ENCODE data around the gene KRTAP4-9.
"Not testable (repeated sequence)": the region's sequence is repeated elsewhere in the genome, so short reads cannot be mapped to it uniquely, and the experiment has no call there.

- TF ChIP-seq CTCF (IDR thresholded peaks at IDR 0.05; ENCODE audit: insufficient read depth, low read length); REST (IDR thresholded peaks at IDR 0.05; ENCODE audit: insufficient replicate concordance, low read depth): not testable (repeated sequence)
- TF ChIP-seq POLR2AphosphoS5 (IDR thresholded peaks at IDR 0.05; ENCODE audit: low read depth), result peak; percentile 39; the same call in 1 of the 2 replicates
Observed at GRCh38 chr17:41119696-41120690, 14.8 kb downstream of the KRTAP4-9 start.

Measured in HL-60 (cell line).